Tibial nerve (tissue), 4 donors: ENCODE results near the gene CFAP43.

Source experiments
- EP300 ChIP-seq, 2 donors: sonication (generic); formaldehyde crosslinking; IDR thresholded peaks; one replicate each; pipeline ENCODE4 v1.6.1; 2017; ENCODE audit warnings: antibody characterized with exemption in 2 of 2, mild to moderate bottlenecking in 1 of 2
- POLR2A ChIP-seq, 2 donors: fragments of 450-650 bp; IDR thresholded peaks; one replicate each; pipeline ENCODE4 v1.6.1; 2017; ENCODE audit warnings: antibody characterized with exemption in 2 of 2, mild to moderate bottlenecking in 2 of 2, moderate library complexity in 2 of 2
- TF ChIP-seq, protein P1 (sequence below), 5 experiments: fragments of 200-600 bp in 3 of 5; fragments of 450-650 bp in 2 of 5; sonication (generic) in 3 of 5; IDR thresholded peaks; one replicate each; pipeline ENCODE4 v1.5.1; 2016 to 2019; ENCODE audit warnings: antibody characterized with exemption in 5 of 5, mild to moderate bottlenecking in 3 of 5, moderate library complexity in 2 of 5

GRCh38 chr10:104251443-104251842 lies 19.3 kb upstream of the CFAP43 start:
- TF ChIP-seq, protein P1, sequence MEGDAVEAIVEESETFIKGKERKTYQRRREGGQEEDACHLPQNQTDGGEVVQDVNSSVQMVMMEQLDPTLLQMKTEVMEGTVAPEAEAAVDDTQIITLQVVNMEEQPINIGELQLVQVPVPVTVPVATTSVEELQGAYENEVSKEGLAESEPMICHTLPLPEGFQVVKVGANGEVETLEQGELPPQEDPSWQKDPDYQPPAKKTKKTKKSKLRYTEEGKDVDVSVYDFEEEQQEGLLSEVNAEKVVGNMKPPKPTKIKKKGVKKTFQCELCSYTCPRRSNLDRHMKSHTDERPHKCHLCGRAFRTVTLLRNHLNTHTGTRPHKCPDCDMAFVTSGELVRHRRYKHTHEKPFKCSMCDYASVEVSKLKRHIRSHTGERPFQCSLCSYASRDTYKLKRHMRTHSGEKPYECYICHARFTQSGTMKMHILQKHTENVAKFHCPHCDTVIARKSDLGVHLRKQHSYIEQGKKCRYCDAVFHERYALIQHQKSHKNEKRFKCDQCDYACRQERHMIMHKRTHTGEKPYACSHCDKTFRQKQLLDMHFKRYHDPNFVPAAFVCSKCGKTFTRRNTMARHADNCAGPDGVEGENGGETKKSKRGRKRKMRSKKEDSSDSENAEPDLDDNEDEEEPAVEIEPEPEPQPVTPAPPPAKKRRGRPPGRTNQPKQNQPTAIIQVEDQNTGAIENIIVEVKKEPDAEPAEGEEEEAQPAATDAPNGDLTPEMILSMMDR (IDR thresholded peaks at IDR 0.05): no peak
- TF ChIP-seq POLR2A (IDR thresholded peaks at IDR 0.05) (no peak), EP300 (IDR thresholded peaks at IDR 0.05) (no peak)
